AG09319 (cell line): ENCODE data around the gene SLC35E1.
"Not testable (repeated sequence)": the region's sequence is repeated elsewhere in the genome, so short reads cannot be mapped to it uniquely, and the experiment has no call there.

Experiments
- DNase-seq: peaks from one replicate; pipeline ENCODE4 v3.0.0-alpha.2; 2010; ENCODE audit warnings: low read depth; ENCODE audit errors: extremely low read depth
- TF ChIP-seq, protein P1 (sequence below): IDR thresholded peaks from 2 replicates; pipeline ENCODE4 v1.5.1; 2011; ENCODE audit warnings: low read depth, mild to moderate bottlenecking, inconsistent platforms, low read length, moderate library complexity

Gene SLC35E1

DNA sequence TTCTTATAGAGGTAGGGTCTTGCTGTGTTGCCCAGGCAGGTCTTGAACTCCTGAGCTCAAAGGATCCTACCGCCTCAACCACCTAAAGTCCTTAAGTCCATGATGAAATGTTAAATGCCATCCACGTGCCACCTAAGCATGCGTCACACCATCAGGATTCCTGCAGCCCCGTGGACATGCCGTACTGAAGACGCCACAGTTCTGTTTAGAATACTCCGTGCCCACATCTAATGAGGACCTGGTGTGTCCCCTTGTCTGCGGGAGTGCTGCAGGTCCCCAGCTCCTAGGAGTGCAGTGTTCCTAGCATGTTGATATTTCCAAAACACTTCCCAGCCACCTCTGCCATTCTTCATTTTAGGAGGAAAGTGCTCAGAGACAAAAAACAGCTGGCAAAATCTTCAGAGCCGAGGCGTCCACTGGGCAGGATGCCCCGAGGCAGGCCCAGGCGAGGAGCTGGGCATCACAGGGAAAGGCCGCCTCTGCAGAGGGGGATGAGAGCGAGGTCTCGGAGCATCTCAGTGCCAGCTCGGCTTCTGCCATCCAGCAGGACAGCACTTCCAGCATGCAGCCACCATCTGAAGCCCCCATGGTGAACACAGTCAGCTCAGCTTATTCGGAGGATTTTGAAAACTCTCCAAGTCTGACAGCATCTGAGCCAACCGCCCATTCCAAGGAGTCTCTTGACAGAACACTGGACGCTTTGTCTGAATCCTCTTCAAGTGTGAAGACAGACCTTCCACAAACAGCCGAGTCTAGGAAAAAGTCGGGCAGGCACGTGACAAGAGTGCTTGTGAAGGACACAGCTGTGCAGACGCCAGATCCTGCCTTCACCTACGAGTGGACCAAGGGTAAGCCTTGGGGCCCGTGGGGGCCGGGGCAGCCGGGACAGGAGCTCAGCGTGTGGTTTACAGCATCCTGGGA lies 62.8 kb downstream of the SLC35E1 start:
- TF ChIP-seq, protein P1, sequence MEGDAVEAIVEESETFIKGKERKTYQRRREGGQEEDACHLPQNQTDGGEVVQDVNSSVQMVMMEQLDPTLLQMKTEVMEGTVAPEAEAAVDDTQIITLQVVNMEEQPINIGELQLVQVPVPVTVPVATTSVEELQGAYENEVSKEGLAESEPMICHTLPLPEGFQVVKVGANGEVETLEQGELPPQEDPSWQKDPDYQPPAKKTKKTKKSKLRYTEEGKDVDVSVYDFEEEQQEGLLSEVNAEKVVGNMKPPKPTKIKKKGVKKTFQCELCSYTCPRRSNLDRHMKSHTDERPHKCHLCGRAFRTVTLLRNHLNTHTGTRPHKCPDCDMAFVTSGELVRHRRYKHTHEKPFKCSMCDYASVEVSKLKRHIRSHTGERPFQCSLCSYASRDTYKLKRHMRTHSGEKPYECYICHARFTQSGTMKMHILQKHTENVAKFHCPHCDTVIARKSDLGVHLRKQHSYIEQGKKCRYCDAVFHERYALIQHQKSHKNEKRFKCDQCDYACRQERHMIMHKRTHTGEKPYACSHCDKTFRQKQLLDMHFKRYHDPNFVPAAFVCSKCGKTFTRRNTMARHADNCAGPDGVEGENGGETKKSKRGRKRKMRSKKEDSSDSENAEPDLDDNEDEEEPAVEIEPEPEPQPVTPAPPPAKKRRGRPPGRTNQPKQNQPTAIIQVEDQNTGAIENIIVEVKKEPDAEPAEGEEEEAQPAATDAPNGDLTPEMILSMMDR = no peak
- no peak for DNase-seq

- no peak for DNase-seq
- TF ChIP-seq, protein P1 = no peak
Observed at GRCh38 chr19:16508546-16508945, 63.7 kb downstream of the SLC35E1 start.

- TF ChIP-seq, protein P1 = no peak
- DNase-seq = no peak
Observed at GRCh38 chr19:16506961-16507360, 65.3 kb downstream of the SLC35E1 start.

DNA sequence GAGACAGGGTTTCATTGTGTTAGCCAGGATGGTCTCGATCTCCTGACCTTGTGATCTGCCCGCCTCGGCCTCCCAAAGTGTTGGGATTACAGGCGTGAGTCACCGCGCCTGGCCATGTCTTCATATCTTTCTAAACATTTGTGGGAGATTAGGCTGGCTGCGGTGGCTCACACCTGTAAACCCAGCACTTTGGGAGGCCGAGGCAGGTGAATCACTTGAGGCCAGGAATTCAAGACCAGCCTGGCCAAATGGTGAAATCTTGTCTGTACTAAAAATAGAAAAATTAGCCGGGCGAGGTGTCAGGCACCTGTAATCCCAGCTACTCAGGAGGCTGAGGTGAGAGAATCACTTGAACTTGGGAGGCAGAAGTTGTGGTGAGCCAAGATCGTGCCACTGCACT lies 66.1 kb downstream of the SLC35E1 start:
- DNase-seq = not testable (repeated sequence)

DNA sequence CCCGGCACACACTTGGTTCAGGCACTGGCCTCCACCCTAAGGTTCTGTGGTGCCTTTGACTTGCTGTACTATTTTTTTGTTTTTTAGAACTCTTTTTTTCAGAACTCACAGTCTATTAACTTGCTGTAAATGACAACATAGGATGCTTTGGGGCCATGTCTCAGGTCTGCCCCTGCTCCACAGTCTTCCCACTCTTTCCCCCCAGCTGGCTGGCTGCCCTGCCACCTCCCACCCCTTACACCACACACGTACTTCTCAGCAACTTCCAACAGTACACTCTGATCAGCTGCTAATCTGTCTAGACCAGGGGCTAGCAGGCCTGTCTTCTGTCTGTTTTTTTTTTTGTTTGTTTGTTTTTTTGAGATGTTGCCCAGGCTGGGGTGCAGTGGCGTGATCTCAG lies 67.9 kb downstream of the SLC35E1 start:
- TF ChIP-seq, protein P1 = no peak
- DNase-seq = no peak
